DMS79 treated with DMSO at 0.1 percent for 48 hours (cell line): ENCODE measurements around the gene FOXL2.
A peak's percentile ranks its signal among the peaks of the same experiment; 100 is the strongest.

ENCODE experiments used
- DNase-seq: peaks from one replicate; lab custom pipeline; 2025; lab: John Stamatoyannopoulos, UW

The FOXL2 gene

GRCh38 chr3:138945709-138946662 lies 951 bp downstream of the FOXL2 start:
- peak; percentile 35 for DNase-seq

- peak; percentile 51 for DNase-seq
Observed at GRCh38 chr3:138944929-138945708, 1.8 kb downstream of the FOXL2 start.

- no peak for DNase-seq
Observed at GRCh38 chr3:138944654-138944928, 2.3 kb downstream of the FOXL2 start.

GRCh38 chr3:138943724-138944653 lies 2.9 kb downstream of the FOXL2 start:
- DNase-seq, result no peak

GRCh38 chr3:138942861-138943623 lies 3.9 kb downstream of the FOXL2 start:
- no peak for DNase-seq

- DNase-seq, result no peak
Observed at GRCh38 chr3:138942271-138942670, 4.7 kb downstream of the FOXL2 start.

- no peak for DNase-seq
Observed at GRCh38 chr3:138941259-138941885, 5.6 kb downstream of the FOXL2 start.

GRCh38 chr3:138940446-138940845 lies 6.5 kb downstream of the FOXL2 start:
- no peak for DNase-seq

GRCh38 chr3:138939561-138940241 lies 7.2 kb downstream of the FOXL2 start:
- DNase-seq, result no peak

- no peak for DNase-seq
Observed at GRCh38 chr3:138938877-138939560, 7.9 kb downstream of the FOXL2 start.

- DNase-seq, result peak; percentile 40
Observed at GRCh38 chr3:138938056-138938876, 8.7 kb downstream of the FOXL2 start.

- DNase-seq, result no peak
Observed at GRCh38 chr3:138937690-138938055, 9.3 kb downstream of the FOXL2 start.

GRCh38 chr3:138936741-138937689 lies 9.9 kb downstream of the FOXL2 start:
- DNase-seq, result no peak

- peak; percentile 42 for DNase-seq
Observed at GRCh38 chr3:138935863-138936740, 10.8 kb downstream of the FOXL2 start.

- DNase-seq, result no peak
Observed at GRCh38 chr3:138935505-138935862, 11.5 kb downstream of the FOXL2 start.

GRCh38 chr3:138933981-138934691 lies 12.8 kb downstream of the FOXL2 start:
- DNase-seq, result no peak
